H1 (cell line): ENCODE data around the gene INTS1. TPM values are rescaled to one million over a fixed set of nuclear protein-coding genes. Genes with fewer than 3 reads are reported as not detected.

ENCODE experiments used
- CHD7 ChIP-seq: fragments of 300-600 bp; sonication (generic); IDR thresholded peaks from 2 replicates; pipeline ENCODE4 v1.7.1; 2012; ENCODE audit warnings: low read length, moderate library complexity, mild to moderate bottlenecking, inconsistent platforms; ENCODE audit not compliant: insufficient replicate concordance
- EZH2 ChIP-seq: fragments of 200-600 bp; sonication (generic); IDR thresholded peaks from 2 replicates; pipeline ENCODE4 v1.7.1; 2012; ENCODE audit warnings: low read depth, mild to moderate bottlenecking, moderate library complexity, low read length, inconsistent platforms; ENCODE audit not compliant: severe bottlenecking
- POLR2AphosphoS5 ChIP-seq: IDR thresholded peaks from 2 replicates; pipeline ENCODE4 v1.6.1; 2011; ENCODE audit warnings: low read depth, low read length
- RAD21 ChIP-seq, 2 experiments: IDR thresholded peaks in 1 of 2; conservative IDR thresholded peaks in 1 of 2; 2 replicates each; pipeline ENCODE4 v1.6.1; 2011; ENCODE audit warnings: low read depth in 2 of 2, low read length in 2 of 2, improper control_type of control experiment in 1 of 2, inconsistent platforms in 1 of 2, mild to moderate bottlenecking in 1 of 2, moderate library complexity in 1 of 2
- polyA plus RNA-seq, 7 experiments: library from polyadenylated mRNA; depleted of rRNA in 3 of 7; stranded (reverse) in 5 of 7; unstranded in 2 of 7; fragments of >200 nt in 5 of 7; fragments of 200-250 nt in 2 of 7; gene quantifications; 1 replicate in 5 of 7; 2 replicates in 1 of 7; 4 replicates in 1 of 7; pipeline versions ENCODE4 v1.2.1 to v1.2.3, GENCODE V29; 2011 to 2013; ENCODE audit warnings: missing spikeins in 2 of 7, mixed read lengths in 2 of 7
- total RNA-seq: library from RNA; stranded (reverse); fragmentation: NEBNext Ultra II Directional; extraction: Animal tissue kit (Norgen Biotek cat#: 25700); gene quantifications from 2 replicates; pipeline ENCODE4 v1.2.1, GENCODE V29; 2021

The INTS1 gene
- total and polyA plus RNA-seq, 2 of the 8 experiments (the other 6 are each of a cell fraction or from before 2014, with no cell fraction given), result 76.9 to 104 TPM

DNA sequence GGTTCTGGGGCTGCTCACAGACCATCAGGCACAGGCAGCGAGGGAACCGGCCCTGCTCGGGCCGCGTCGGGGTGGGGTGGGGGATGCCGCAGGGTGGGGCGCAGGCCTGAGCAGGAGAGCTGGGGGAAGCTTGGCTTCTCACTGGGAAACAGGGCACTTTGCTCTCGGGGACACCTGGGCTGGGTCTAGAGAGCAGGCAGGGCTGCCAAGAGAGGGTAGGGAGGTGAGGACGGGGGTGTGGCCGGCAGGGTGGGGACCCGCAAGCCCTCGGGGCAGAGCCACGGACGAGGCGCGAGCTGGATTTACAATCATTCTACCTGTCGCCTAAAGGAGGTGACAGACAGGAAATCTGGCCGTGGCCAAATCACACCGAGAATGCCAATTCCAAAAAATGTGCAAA lies 11.1 kb downstream of the INTS1 start (continued):
- TF ChIP-seq CHD7 (no peak), RAD21 (IDR thresholded peaks at IDR 0.05 in 1 of 2, conservative IDR thresholded peaks at IDR 0.05 in 1 of 2; ENCODE audit: low read depth in 2 of 2, low read length in 2 of 2) (no peak), POLR2AphosphoS5 (no peak), EZH2 (no peak)
- TF ChIP-seq, all 59 proteins: peak for 0
